Neuronal stem cell (in vitro differentiated cells): ENCODE data around the gene ESPNL.

Experiments used
- DNase-seq: peaks from one replicate; pipeline ENCODE4 v3.0.0-alpha.2; 2013; ENCODE audit warnings: low spot score
- H2AFZ ChIP-seq: one replicate; pipeline ENCODE4 v1.6.1; 2013; ENCODE audit warnings: mild to moderate bottlenecking, low read length, inconsistent platforms
- H2AK5ac ChIP-seq: 2 replicates; pipeline ENCODE4 v1.6.1; 2013; ENCODE audit warnings: low read depth, mild to moderate bottlenecking, inconsistent platforms, low read length, moderate library complexity, mixed read lengths
- H2BK120ac ChIP-seq: 2 replicates; pipeline ENCODE4 v1.6.1; 2013; ENCODE audit warnings: low read depth, mild to moderate bottlenecking, inconsistent platforms, low read length, moderate library complexity, mixed read lengths
- H2BK12ac ChIP-seq: one replicate; pipeline ENCODE4 v1.6.1; 2013; ENCODE audit warnings: low read length, inconsistent platforms
- H2BK15ac ChIP-seq: 2 replicates; pipeline ENCODE4 v1.6.1; 2013; ENCODE audit warnings: mild to moderate bottlenecking, low read length, inconsistent platforms, mixed read lengths
- H2BK5ac ChIP-seq: one replicate; pipeline ENCODE4 v1.6.1; 2013; ENCODE audit warnings: inconsistent platforms, mild to moderate bottlenecking, low read length, moderate library complexity
- H3K14ac ChIP-seq: one replicate; pipeline ENCODE4 v1.6.1; 2013; ENCODE audit warnings: low read length, inconsistent platforms
- H3K18ac ChIP-seq: 2 replicates; pipeline ENCODE4 v1.6.1; 2013; ENCODE audit warnings: low read length, inconsistent platforms
- H3K23ac ChIP-seq: 2 replicates; pipeline ENCODE4 v1.6.1; 2013; ENCODE audit warnings: low read depth, mild to moderate bottlenecking, mixed read lengths, low read length, inconsistent platforms; ENCODE audit not compliant: poor library complexity
- H3K27ac ChIP-seq: replicated peaks from 3 replicates; pipeline ENCODE4 v1.5.1; 2013; ENCODE audit warnings: low read length, inconsistent platforms
- H3K27me3 ChIP-seq, 3 experiments: 2 replicates each; pipeline ENCODE4 v1.6.1; 2013; ENCODE audit warnings: low read length in 3 of 3, mild to moderate bottlenecking in 2 of 3, inconsistent platforms in 1 of 3, low read depth in 1 of 3, mixed read lengths in 1 of 3, moderate library complexity in 1 of 3; ENCODE audit not compliant: control insufficient read depth in 3 of 3, insufficient read depth in 3 of 3
- H3K36me3 ChIP-seq, 2 donors: replicated peaks in 1 of 2; 2 replicates each; pipeline ENCODE4 v1.6.1; 2013; ENCODE audit warnings: low read length in 2 of 2; ENCODE audit not compliant: control insufficient read depth in 2 of 2, insufficient read depth in 2 of 2
- H3K4ac ChIP-seq: 2 replicates; pipeline ENCODE4 v1.6.1; 2013; ENCODE audit warnings: inconsistent platforms, mild to moderate bottlenecking, low read length, moderate library complexity
- H3K4me1 ChIP-seq, 2 donors: 1 replicate in 1 of 2; 2 replicates in 1 of 2; pipeline ENCODE4 v1.6.1; 2013; ENCODE audit warnings: low read length in 2 of 2, low read depth in 1 of 2; ENCODE audit not compliant: control insufficient read depth in 2 of 2, insufficient read depth in 1 of 2
- H3K4me2 ChIP-seq: one replicate; pipeline ENCODE4 v1.6.1; 2013; ENCODE audit warnings: mild to moderate bottlenecking, low read length, inconsistent platforms; ENCODE audit not compliant: insufficient read depth, poor library complexity, severe bottlenecking
- H3K4me3 ChIP-seq, 2 donors: 2 replicates each; pipeline ENCODE4 v1.5.1; 2013; ENCODE audit warnings: low read length in 2 of 2, mild to moderate bottlenecking in 2 of 2, inconsistent platforms in 1 of 2, moderate library complexity in 1 of 2
- H3K79me1 ChIP-seq: one replicate; pipeline ENCODE4 v1.6.1; 2013; ENCODE audit warnings: low read depth, mild to moderate bottlenecking, inconsistent platforms, low read length, moderate library complexity
- H3K9ac ChIP-seq: one replicate; pipeline ENCODE4 v1.6.1; 2013; ENCODE audit warnings: mild to moderate bottlenecking, low read depth, low read length, inconsistent platforms; ENCODE audit not compliant: poor library complexity
- H3K9me3 ChIP-seq, 2 donors: replicated peaks in 1 of 2; 2 replicates each; pipeline versions ENCODE3 to v1.6.1; 2013; ENCODE audit warnings: low read length in 2 of 2, mild to moderate bottlenecking in 2 of 2, inconsistent platforms in 1 of 2, low read depth in 1 of 2, mixed read lengths in 1 of 2, moderate library complexity in 1 of 2; ENCODE audit not compliant: control insufficient read depth in 2 of 2, insufficient read depth in 1 of 2
- H4K8ac ChIP-seq: one replicate; pipeline ENCODE4 v1.6.1; 2013; ENCODE audit warnings: low read depth, mild to moderate bottlenecking, inconsistent platforms, low read length, moderate library complexity
- H4K91ac ChIP-seq: one replicate; pipeline ENCODE4 v1.6.1; 2013; ENCODE audit warnings: low read length, low read depth, mild to moderate bottlenecking, inconsistent platforms; ENCODE audit not compliant: poor library complexity
- WGBS, 2 donors: extraction: QIAGEN DNeasy Blood & Tissue Kit; methylation state at CpG; one replicate each; pipeline ENCODE4 v1.1.7; 2013; ENCODE audit warnings: missing lambda C conversion rate in 2 of 2, mixed read lengths in 1 of 2; ENCODE audit not compliant: insufficient read length in 2 of 2, insufficient replicate concordance in 1 of 2; ENCODE audit errors: extremely low coverage in 2 of 2; 5-methylcytosine and 5-hydroxymethylcytosine counted together

Gene ESPNL

DNA sequence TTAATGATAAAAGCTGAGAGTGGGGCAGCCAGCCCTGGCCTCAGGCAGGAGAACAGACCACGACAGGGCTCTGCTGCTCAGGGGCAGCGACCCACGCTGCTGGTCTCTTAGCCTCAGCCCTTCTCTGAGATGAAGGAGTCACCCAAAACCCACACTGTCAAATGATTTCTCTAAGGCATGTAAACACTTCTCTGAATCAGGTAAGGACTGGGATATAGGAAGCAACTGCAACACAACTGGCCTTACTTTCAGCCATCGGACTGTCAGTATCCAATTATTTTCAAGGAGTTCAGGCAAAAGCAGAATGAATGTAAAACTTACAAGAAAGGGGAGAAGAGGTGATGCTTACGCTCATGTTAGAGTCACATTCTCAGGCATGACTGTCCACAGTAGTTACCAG is 80.4 kb downstream of the ESPNL start:
- WGBS, 2 donors, result no CpG with 5 or more reads among the region's 5 CpGs
- Histone ChIP-seq H3K9me3 (no peaks in the 10 kb centered on the region), H2AFZ (no peak overlapping the region), H3K4ac (no peak overlapping the region), H3K18ac (no peak overlapping the region), H2BK12ac (no peak overlapping the region), H2AK5ac (no peak overlapping the region), H3K4me2 (no peak overlapping the region), H3K9ac (no peak overlapping the region), H3K27ac (no peak overlapping the region), H3K36me3 (peaks cover 38 to 95% of the 10 kb centered on the region in 2 donors), H3K4me1 (no peaks in the 10 kb centered on the region), H3K27me3 (no peaks in the 10 kb centered on the region), H3K14ac (no peak overlapping the region), H4K8ac (no peak overlapping the region), H3K4me3 (no peak overlapping the region), H2BK15ac (no peak overlapping the region), H4K91ac (no peak overlapping the region), H3K79me1 (no peaks in the 10 kb centered on the region), H2BK5ac (no peak overlapping the region), H2BK120ac (no peak overlapping the region), H3K23ac (no peak overlapping the region)
- no peak for DNase-seq

DNA sequence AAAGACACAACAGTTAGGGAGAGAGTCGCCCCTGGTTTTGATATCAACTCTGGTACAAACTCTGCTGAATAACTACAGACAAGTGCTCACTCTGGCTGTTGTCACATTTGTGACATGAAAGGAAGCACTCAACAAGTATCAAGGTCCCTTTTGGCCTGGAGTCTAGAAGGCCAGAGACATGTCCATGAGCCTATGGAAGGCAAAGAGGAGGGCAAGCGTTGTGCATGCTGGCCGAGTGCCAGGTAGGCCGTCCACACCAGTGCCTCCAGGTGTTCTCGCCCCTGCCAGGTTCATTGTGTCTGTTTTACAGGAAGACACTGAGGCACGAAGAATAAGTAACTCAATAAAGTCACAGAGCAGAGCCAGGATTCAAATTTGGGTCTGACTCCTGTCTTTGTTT is 82.2 kb downstream of the ESPNL start:
- Histone ChIP-seq H3K9me3 (no peaks in the 10 kb centered on the region), H3K79me1 (no peaks in the 10 kb centered on the region), H3K4me2 (no peak overlapping the region), H2BK12ac (no peak overlapping the region), H3K9ac (no peak overlapping the region), H3K18ac (no peak overlapping the region), H2BK120ac (no peak overlapping the region), H2AK5ac (no peak overlapping the region), H4K8ac (no peak overlapping the region), H3K4ac (no peak overlapping the region), H2BK15ac (no peak overlapping the region), H3K4me1 (no peaks in the 10 kb centered on the region), H3K36me3 (peaks cover 44 to 99% of the 10 kb centered on the region in 2 donors), H3K4me3 (no peak overlapping the region), H3K23ac (no peak overlapping the region), H2AFZ (no peak overlapping the region), H3K27ac (no peak overlapping the region), H2BK5ac (no peak overlapping the region), H3K14ac (no peak overlapping the region), H3K27me3 (no peaks in the 10 kb centered on the region), H4K91ac (no peak overlapping the region)
- DNase-seq, result no peak
- WGBS, 2 donors, result no CpG with 5 or more reads among the region's 6 CpGs
